ENCODE measurements around the gene MAP4K2. TPM values are rescaled to one million over a fixed set of nuclear protein-coding genes. Genes with fewer than 3 reads are reported as not detected.

Gene MAP4K2
- total and polyA plus RNA-seq, 2 donors from 2014 or later = 12.5 to 15.4 TPM

GRCh38 chr11:64757549-64758329 is 45.3 kb downstream of the MAP4K2 start:
- FAIRE-seq (no peak), DNase-seq (peak in 2 of 5 donors; percentile 35 to 53)
- H3K4me3 ChIP-seq (ENCODE audit: low read length in 3 of 3) = no peak overlapping the region
- intact Hi-C loops (cut with DNase I) = no loop called here
- no peaks in the 10 kb centered on the region for H3K9me3 ChIP-seq (ENCODE audit: control insufficient read depth in 2 of 3, insufficient read depth in 1 of 3, low read length in 3 of 3)
- no peak overlapping the region for H3K9ac ChIP-seq (ENCODE audit: low read length in 3 of 3)
- TF ChIP-seq CTCF (IDR thresholded peaks at IDR 0.05; ENCODE audit: borderline replicate concordance, extremely low read depth, insufficient read depth) = no peak
- peaks cover 3 to 24% (median 23%) of the 10 kb centered on the region in 3 donors for H3K4me1 ChIP-seq (ENCODE audit: control insufficient read depth in 2 of 3, insufficient read depth in 2 of 3, low read depth in 1 of 3, low read length in 3 of 3)
- no peaks in the 10 kb centered on the region for H3K27me3 ChIP-seq (ENCODE audit: control insufficient read depth, insufficient read depth, low read length)
- H3K36me3 ChIP-seq (ENCODE audit: control insufficient read depth in 2 of 3, insufficient read depth in 3 of 3, low read length in 3 of 3) = peaks cover 0 to 3% (median 0%) of the 10 kb centered on the region in 3 donors
- H3K27ac ChIP-seq (ENCODE audit: low read depth in 2 of 2, low read length in 2 of 2) = no peak overlapping the region

- Histone ChIP-seq H3K9me3 (ENCODE audit: control insufficient read depth in 2 of 3, insufficient read depth in 1 of 3, low read length in 3 of 3) (no peaks in the 10 kb centered on the region), H3K36me3 (ENCODE audit: control insufficient read depth in 2 of 3, insufficient read depth in 3 of 3, low read length in 3 of 3) (no peaks in the 10 kb centered on the region), H3K27me3 (ENCODE audit: control insufficient read depth, insufficient read depth, low read length) (no peaks in the 10 kb centered on the region), H3K9ac (ENCODE audit: low read length in 3 of 3) (no peak overlapping the region), H3K4me1 (ENCODE audit: control insufficient read depth in 2 of 3, insufficient read depth in 2 of 3, low read depth in 1 of 3, low read length in 3 of 3) (peaks cover 0 to 15% (median 14%) of the 10 kb centered on the region in 3 donors), H3K27ac (ENCODE audit: low read depth in 2 of 2, low read length in 2 of 2) (no peak overlapping the region), H3K4me3 (ENCODE audit: low read length in 3 of 3) (no peak overlapping the region)
- DNase-seq = peak in 2 of 5 donors; percentile 29 to 40
- intact Hi-C loops (cut with DNase I) = no loop called here
- no peak for TF ChIP-seq CTCF (IDR thresholded peaks at IDR 0.05; ENCODE audit: borderline replicate concordance, extremely low read depth, insufficient read depth)
- FAIRE-seq = no peak
Measured at GRCh38 chr11:64755681-64756361, 47.2 kb downstream of the MAP4K2 start.

- TF ChIP-seq CTCF (IDR thresholded peaks at IDR 0.05; ENCODE audit: borderline replicate concordance, extremely low read depth, insufficient read depth) = no peak
- Histone ChIP-seq H3K9me3 (ENCODE audit: control insufficient read depth in 2 of 3, insufficient read depth in 1 of 3, low read length in 3 of 3) (no peaks in the 10 kb centered on the region), H3K4me3 (ENCODE audit: low read length in 3 of 3) (no peak overlapping the region), H3K27me3 (ENCODE audit: control insufficient read depth, insufficient read depth, low read length) (no peaks in the 10 kb centered on the region), H3K36me3 (ENCODE audit: control insufficient read depth in 2 of 3, insufficient read depth in 3 of 3, low read length in 3 of 3) (no peaks in the 10 kb centered on the region), H3K27ac (ENCODE audit: low read depth in 2 of 2, low read length in 2 of 2) (no peak overlapping the region), H3K4me1 (ENCODE audit: control insufficient read depth in 2 of 3, insufficient read depth in 2 of 3, low read depth in 1 of 3, low read length in 3 of 3) (peaks cover 0 to 8% (median 7%) of the 10 kb centered on the region in 3 donors), H3K9ac (ENCODE audit: low read length in 3 of 3) (no peak overlapping the region)
- FAIRE-seq (no peak), DNase-seq (peak in 1 of 5 donors; percentile 59)
- intact Hi-C loops (cut with DNase I) = no loop called here
Measured at GRCh38 chr11:64754919-64755662, 47.9 kb downstream of the MAP4K2 start.

All from kidney (tissue), 14 donors.